NB4 (cell line): ENCODE results near the gene PIAS4.

Experiments
- MYC ChIP-seq: IDR thresholded peaks from 2 replicates; pipeline ENCODE4 v1.6.1; 2011; ENCODE audit warnings: low read depth, low read length
- POLR2A ChIP-seq: IDR thresholded peaks from 2 replicates; pipeline ENCODE4 v1.6.1; 2011; ENCODE audit warnings: mild to moderate bottlenecking; ENCODE audit not compliant: insufficient read length; ENCODE audit errors: extremely low read depth
- TF ChIP-seq, protein P1 (sequence below): IDR thresholded peaks from one replicate; pipeline ENCODE4 v1.5.1; 2012; ENCODE audit warnings: low read depth, low read length

DNA sequence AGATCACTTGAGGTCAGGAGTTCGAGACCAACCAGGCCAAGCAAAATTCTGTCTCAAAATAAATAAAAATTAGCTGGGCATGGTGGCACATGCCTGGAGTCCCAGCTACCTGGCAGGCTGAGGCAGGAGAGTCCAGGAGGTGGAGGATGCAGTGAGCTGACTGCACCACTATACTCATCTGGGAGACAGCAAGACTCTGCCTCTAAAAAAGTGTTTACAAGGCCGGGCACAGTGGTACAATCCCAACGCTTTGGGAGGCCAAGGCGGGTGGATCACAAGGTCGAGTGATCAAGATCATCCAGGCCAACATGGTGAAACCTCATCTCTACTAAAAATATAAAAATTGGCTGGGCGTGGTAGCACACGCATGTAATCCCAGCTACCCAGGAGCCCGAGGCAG lies 32.4 kb upstream of the PIAS4 start:
- TF ChIP-seq POLR2A (no peak), MYC (no peak)
- TF ChIP-seq, protein P1, sequence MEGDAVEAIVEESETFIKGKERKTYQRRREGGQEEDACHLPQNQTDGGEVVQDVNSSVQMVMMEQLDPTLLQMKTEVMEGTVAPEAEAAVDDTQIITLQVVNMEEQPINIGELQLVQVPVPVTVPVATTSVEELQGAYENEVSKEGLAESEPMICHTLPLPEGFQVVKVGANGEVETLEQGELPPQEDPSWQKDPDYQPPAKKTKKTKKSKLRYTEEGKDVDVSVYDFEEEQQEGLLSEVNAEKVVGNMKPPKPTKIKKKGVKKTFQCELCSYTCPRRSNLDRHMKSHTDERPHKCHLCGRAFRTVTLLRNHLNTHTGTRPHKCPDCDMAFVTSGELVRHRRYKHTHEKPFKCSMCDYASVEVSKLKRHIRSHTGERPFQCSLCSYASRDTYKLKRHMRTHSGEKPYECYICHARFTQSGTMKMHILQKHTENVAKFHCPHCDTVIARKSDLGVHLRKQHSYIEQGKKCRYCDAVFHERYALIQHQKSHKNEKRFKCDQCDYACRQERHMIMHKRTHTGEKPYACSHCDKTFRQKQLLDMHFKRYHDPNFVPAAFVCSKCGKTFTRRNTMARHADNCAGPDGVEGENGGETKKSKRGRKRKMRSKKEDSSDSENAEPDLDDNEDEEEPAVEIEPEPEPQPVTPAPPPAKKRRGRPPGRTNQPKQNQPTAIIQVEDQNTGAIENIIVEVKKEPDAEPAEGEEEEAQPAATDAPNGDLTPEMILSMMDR, result no peak
